ENCODE results near the gene CRYBA2. TPM values are rescaled to one million over a fixed set of nuclear protein-coding genes. Genes with fewer than 3 reads are reported as not detected.

The CRYBA2 gene
- total and polyA plus RNA-seq, 10 donors: not detected

- no peak within 1 kb of the TSS for H3K27ac ChIP-seq
- 1 to 6% (median 3%) methylated on average over 21 of the region's 21 CpGs for WGBS, 5 donors
- H3K36me3 ChIP-seq: no peaks in the 10 kb centered on the region
- H3K4me1 ChIP-seq: peaks cover 0 to 8% (median 2%) of the 10 kb centered on the region in 6 donors
- peaks cover 0 to 96% (median 40%) of the 10 kb centered on the region in 7 donors for H3K27me3 ChIP-seq (replicated peaks in 1 of 7)
- H3K9me3 ChIP-seq: no peaks in the 10 kb centered on the region
- intact Hi-C loops (cut with DNase I; ENCODE audit: low total_unique reads): no loop called here
- DNase-seq: peak; percentile 77
- H3K4me3 ChIP-seq: peak within 1 kb of the TSS in 6 of 8 donors; percentile 4 to 60 (median 23)
- TF ChIP-seq POLR2AphosphoS5 (IDR thresholded peaks at IDR 0.05) (no peak), POLR2A (IDR thresholded peaks at IDR 0.05) (no peak), CTCF (IDR thresholded peaks at IDR 0.05 in 8 of 11, conservative IDR thresholded peaks at IDR 0.05 in 3 of 11) (no peak)
Observed at GRCh38 chr2:219041252-219041651, 48.0 kb upstream of the CRYBA2 start, which contains the start of gene CFAP65. TSS of gene CFAP65 (minus strand) at chr2:219041516. CDS start at chr2:219039048, 2,468 bp downstream.

GRCh38 chr2:219038600-219038999 lies 45.4 kb upstream of the CRYBA2 start:
- no peaks in the 10 kb centered on the region for H3K36me3 ChIP-seq
- H3K4me1 ChIP-seq: peaks cover 0 to 8% (median 2%) of the 10 kb centered on the region in 6 donors
- no peak for DNase-seq
- WGBS, 5 donors: 0 to 18% (median 8%) methylated on average over 1 of the region's 1 CpG
- no peak overlapping the region for H3K27ac ChIP-seq
- no peak overlapping the region for H3K4me3 ChIP-seq
- H3K27me3 ChIP-seq (replicated peaks in 1 of 7): peaks cover 0 to 97% (median 35%) of the 10 kb centered on the region in 7 donors
- no peak for TF ChIP-seq POLR2A (IDR thresholded peaks at IDR 0.05)
- no peak for TF ChIP-seq POLR2AphosphoS5 (IDR thresholded peaks at IDR 0.05)
- no peak for TF ChIP-seq CTCF (IDR thresholded peaks at IDR 0.05 in 8 of 11, conservative IDR thresholded peaks at IDR 0.05 in 3 of 11)
- no peaks in the 10 kb centered on the region for H3K9me3 ChIP-seq
- intact Hi-C loops (cut with DNase I; ENCODE audit: low total_unique reads): no loop called here

GRCh38 chr2:219037783-219038499 lies 44.7 kb upstream of the CRYBA2 start:
- intact Hi-C loops (cut with DNase I; ENCODE audit: low total_unique reads): no loop called here
- Histone ChIP-seq H3K27me3 (replicated peaks in 1 of 7) (peaks cover 0 to 96% (median 28%) of the 10 kb centered on the region in 7 donors), H3K4me3 (no peak overlapping the region), H3K27ac (no peak overlapping the region), H3K36me3 (no peaks in the 10 kb centered on the region), H3K4me1 (peaks cover 0 to 8% (median 2%) of the 10 kb centered on the region in 6 donors), H3K9me3 (no peaks in the 10 kb centered on the region)
- 44 to 72% (median 57%) methylated on average over 8 of the region's 8 CpGs for WGBS, 5 donors
- DNase-seq: no peak
- TF ChIP-seq POLR2A (IDR thresholded peaks at IDR 0.05) (no peak), POLR2AphosphoS5 (IDR thresholded peaks at IDR 0.05) (no peak), CTCF (IDR thresholded peaks at IDR 0.05 in 8 of 11, conservative IDR thresholded peaks at IDR 0.05 in 3 of 11) (no peak)

GRCh38 chr2:219035942-219036341 lies 42.7 kb upstream of the CRYBA2 start:
- 71 to 90% (median 80%) methylated on average over 2 of the region's 2 CpGs for WGBS, 5 donors
- H3K4me3 ChIP-seq: no peak overlapping the region
- peaks cover 0 to 96% (median 8%) of the 10 kb centered on the region in 7 donors for H3K27me3 ChIP-seq (replicated peaks in 1 of 7)
- TF ChIP-seq CTCF (IDR thresholded peaks at IDR 0.05 in 8 of 11, conservative IDR thresholded peaks at IDR 0.05 in 3 of 11) (no peak), POLR2A (IDR thresholded peaks at IDR 0.05) (no peak), POLR2AphosphoS5 (IDR thresholded peaks at IDR 0.05) (no peak)
- H3K27ac ChIP-seq: no peak overlapping the region
- peaks cover 0 to under 1% (median 0%) of the 10 kb centered on the region in 6 donors for H3K4me1 ChIP-seq
- H3K36me3 ChIP-seq: no peaks in the 10 kb centered on the region
- H3K9me3 ChIP-seq: no peaks in the 10 kb centered on the region
- intact Hi-C loops (cut with DNase I; ENCODE audit: low total_unique reads): no loop called here
- no peak for DNase-seq
